ENCODE measurements around the gene LGALS7B. TPM values are rescaled to one million over a fixed set of nuclear protein-coding genes. Genes with fewer than 3 reads are reported as not detected.
A peak's percentile ranks its signal among the peaks of the same experiment; 100 is the strongest.

LGALS7B gene
- polyA plus RNA-seq, 1 donor from 2014 or later = not detected

DNA sequence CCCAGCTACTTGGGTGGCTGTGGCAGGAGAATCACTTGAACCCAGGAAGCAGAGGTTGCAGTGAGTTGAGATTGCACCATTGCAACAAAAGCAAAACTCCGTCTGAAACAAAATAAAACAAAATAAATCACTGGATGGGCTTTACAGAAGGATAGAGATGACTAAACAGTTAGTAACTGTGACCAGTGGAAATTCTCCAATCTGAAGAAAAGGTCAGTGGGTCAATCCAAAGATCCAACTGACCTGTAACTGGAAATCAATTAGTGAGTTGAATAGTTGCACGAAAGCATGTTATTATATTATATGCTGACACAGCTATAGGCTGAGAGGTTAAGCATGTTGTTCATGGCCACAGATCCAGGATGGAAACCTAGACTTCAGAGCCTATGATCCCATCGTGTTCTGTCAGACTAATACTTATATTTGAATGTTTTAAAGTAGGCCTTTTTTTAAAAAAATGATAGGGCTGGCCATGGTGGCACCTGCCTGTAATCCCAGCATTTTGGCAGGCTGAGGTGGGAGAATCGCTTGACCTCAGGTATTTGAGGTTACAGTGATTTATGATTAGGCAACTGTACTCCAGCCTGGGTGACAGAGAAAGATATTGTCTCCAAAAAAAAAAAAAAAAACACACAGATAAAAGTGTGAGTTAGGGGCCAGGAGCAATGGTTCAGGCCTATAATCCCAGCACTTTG lies 41.2 kb downstream of the LGALS7B start:
- Histone ChIP-seq H3K4me3 (ENCODE audit: low read length) (no peak overlapping the region), H3F3A (ENCODE audit: insufficient read depth, low read length, poor library complexity, severe bottlenecking) (no peaks in the 10 kb centered on the region), H3K27ac (ENCODE audit: low read length) (no peak overlapping the region), H3K79me2 (replicated peaks; ENCODE audit: insufficient read depth, low read length) (peaks cover 8% of the 10 kb centered on the region), H4K20me1 (ENCODE audit: insufficient read depth) (no peaks in the 10 kb centered on the region), H3K27me3 (ENCODE audit: insufficient read depth, low read depth, low read length) (no peaks in the 10 kb centered on the region), H3K4me2 (ENCODE audit: low read length) (no peak overlapping the region), H2AFZ (ENCODE audit: low read depth, low read length) (no peak overlapping the region), H3K9me3 (ENCODE audit: low read length) (no peaks in the 10 kb centered on the region), H3K9me2 (ENCODE audit: insufficient read depth, low read length) (no peaks in the 10 kb centered on the region), H3K9ac (ENCODE audit: low read length) (no peak overlapping the region), H3K36me3 (ENCODE audit: insufficient read depth, low read length) (no peaks in the 10 kb centered on the region)
- TF ChIP-seq SMC3 (conservative IDR thresholded peaks at IDR 0.05; ENCODE audit: poor library complexity) (no peak), EP300 (conservative IDR thresholded peaks at IDR 0.05; ENCODE audit: poor library complexity, severe bottlenecking) (no peak), POLR2AphosphoS5 (IDR thresholded peaks at IDR 0.05) (no peak), RAD21 (conservative IDR thresholded peaks at IDR 0.05) (no peak), MXI1 (conservative IDR thresholded peaks at IDR 0.05; ENCODE audit: poor library complexity, severe bottlenecking) (no peak), EZH2 (IDR thresholded peaks at IDR 0.05; ENCODE audit: borderline replicate concordance, insufficient read depth, low read length, poor library complexity, severe bottlenecking) (no peak), TAF1 (IDR thresholded peaks at IDR 0.05; ENCODE audit: low read depth) (no peak)
- TF ChIP-seq, protein P1, sequence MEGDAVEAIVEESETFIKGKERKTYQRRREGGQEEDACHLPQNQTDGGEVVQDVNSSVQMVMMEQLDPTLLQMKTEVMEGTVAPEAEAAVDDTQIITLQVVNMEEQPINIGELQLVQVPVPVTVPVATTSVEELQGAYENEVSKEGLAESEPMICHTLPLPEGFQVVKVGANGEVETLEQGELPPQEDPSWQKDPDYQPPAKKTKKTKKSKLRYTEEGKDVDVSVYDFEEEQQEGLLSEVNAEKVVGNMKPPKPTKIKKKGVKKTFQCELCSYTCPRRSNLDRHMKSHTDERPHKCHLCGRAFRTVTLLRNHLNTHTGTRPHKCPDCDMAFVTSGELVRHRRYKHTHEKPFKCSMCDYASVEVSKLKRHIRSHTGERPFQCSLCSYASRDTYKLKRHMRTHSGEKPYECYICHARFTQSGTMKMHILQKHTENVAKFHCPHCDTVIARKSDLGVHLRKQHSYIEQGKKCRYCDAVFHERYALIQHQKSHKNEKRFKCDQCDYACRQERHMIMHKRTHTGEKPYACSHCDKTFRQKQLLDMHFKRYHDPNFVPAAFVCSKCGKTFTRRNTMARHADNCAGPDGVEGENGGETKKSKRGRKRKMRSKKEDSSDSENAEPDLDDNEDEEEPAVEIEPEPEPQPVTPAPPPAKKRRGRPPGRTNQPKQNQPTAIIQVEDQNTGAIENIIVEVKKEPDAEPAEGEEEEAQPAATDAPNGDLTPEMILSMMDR (IDR thresholded peaks at IDR 0.05; ENCODE audit: poor library complexity, severe bottlenecking) = no peak
- TF ChIP-seq, protein P2, sequence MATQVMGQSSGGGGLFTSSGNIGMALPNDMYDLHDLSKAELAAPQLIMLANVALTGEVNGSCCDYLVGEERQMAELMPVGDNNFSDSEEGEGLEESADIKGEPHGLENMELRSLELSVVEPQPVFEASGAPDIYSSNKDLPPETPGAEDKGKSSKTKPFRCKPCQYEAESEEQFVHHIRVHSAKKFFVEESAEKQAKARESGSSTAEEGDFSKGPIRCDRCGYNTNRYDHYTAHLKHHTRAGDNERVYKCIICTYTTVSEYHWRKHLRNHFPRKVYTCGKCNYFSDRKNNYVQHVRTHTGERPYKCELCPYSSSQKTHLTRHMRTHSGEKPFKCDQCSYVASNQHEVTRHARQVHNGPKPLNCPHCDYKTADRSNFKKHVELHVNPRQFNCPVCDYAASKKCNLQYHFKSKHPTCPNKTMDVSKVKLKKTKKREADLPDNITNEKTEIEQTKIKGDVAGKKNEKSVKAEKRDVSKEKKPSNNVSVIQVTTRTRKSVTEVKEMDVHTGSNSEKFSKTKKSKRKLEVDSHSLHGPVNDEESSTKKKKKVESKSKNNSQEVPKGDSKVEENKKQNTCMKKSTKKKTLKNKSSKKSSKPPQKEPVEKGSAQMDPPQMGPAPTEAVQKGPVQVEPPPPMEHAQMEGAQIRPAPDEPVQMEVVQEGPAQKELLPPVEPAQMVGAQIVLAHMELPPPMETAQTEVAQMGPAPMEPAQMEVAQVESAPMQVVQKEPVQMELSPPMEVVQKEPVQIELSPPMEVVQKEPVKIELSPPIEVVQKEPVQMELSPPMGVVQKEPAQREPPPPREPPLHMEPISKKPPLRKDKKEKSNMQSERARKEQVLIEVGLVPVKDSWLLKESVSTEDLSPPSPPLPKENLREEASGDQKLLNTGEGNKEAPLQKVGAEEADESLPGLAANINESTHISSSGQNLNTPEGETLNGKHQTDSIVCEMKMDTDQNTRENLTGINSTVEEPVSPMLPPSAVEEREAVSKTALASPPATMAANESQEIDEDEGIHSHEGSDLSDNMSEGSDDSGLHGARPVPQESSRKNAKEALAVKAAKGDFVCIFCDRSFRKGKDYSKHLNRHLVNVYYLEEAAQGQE (IDR thresholded peaks at IDR 0.05; ENCODE audit: borderline replicate concordance) = no peak

DNA sequence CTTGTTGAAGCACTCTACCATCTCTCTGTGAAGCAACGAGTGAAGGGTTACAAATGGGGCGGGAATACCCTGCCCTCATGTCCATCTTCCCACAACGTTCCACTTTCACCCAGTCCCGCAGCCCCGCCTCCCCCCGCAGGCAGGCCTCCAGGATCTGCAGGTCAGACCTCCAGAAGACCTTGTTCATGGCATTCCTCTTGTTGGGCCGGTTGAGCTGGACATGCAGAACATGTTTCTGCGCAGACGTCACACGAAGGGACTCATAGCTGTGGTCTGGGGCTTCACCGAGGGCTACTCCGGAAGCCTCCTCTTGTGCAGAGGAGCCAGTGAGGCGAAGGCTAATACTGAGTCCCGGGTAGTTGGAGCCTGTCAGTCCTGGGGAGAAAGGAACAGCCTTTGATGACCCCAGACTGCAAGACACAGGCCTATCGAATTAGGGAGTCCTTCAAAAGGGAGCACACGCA lies 42.2 kb downstream of the LGALS7B start:
- Histone ChIP-seq H3K36me3 (ENCODE audit: insufficient read depth, low read length) (no peaks in the 10 kb centered on the region), H3K9me2 (ENCODE audit: insufficient read depth, low read length) (no peaks in the 10 kb centered on the region), H4K20me1 (ENCODE audit: insufficient read depth) (no peaks in the 10 kb centered on the region), H2AFZ (ENCODE audit: low read depth, low read length) (peak overlapping the region; percentile 81), H3K4me3 (ENCODE audit: low read length) (peak overlapping the region; percentile 84), H3K79me2 (replicated peaks; ENCODE audit: insufficient read depth, low read length) (peaks cover 8% of the 10 kb centered on the region), H3K9me3 (ENCODE audit: low read length) (no peaks in the 10 kb centered on the region), H3K4me2 (ENCODE audit: low read length) (peak overlapping the region; percentile 52), H3K27ac (ENCODE audit: low read length) (peak overlapping the region; percentile 72), H3F3A (ENCODE audit: insufficient read depth, low read length, poor library complexity, severe bottlenecking) (no peaks in the 10 kb centered on the region), H3K27me3 (ENCODE audit: insufficient read depth, low read depth, low read length) (no peaks in the 10 kb centered on the region), H3K9ac (ENCODE audit: low read length) (peak overlapping the region; percentile 81)
- TF ChIP-seq MXI1 (conservative IDR thresholded peaks at IDR 0.05; ENCODE audit: poor library complexity, severe bottlenecking) = no peak
- TF ChIP-seq, protein P2 (IDR thresholded peaks at IDR 0.05; ENCODE audit: borderline replicate concordance) = no peak
- TF ChIP-seq EP300 (conservative IDR thresholded peaks at IDR 0.05; ENCODE audit: poor library complexity, severe bottlenecking) = no peak
- no peak for TF ChIP-seq POLR2AphosphoS5 (IDR thresholded peaks at IDR 0.05)
- no peak for TF ChIP-seq EZH2 (IDR thresholded peaks at IDR 0.05; ENCODE audit: borderline replicate concordance, insufficient read depth, low read length, poor library complexity, severe bottlenecking)
- TF ChIP-seq SMC3 (conservative IDR thresholded peaks at IDR 0.05; ENCODE audit: poor library complexity) = no peak
- no peak for TF ChIP-seq TAF1 (IDR thresholded peaks at IDR 0.05; ENCODE audit: low read depth)
- TF ChIP-seq RAD21 (conservative IDR thresholded peaks at IDR 0.05) = no peak
- TF ChIP-seq, protein P1 (IDR thresholded peaks at IDR 0.05; ENCODE audit: poor library complexity, severe bottlenecking) = no peak
